Globus pallidus (tissue), 1 donor: ENCODE data around the gene MKS1.

Experiments used
- DNase-seq: peaks from one replicate; pipeline ENCODE4 v3.0.0-alpha.2; 2015; ENCODE audit warnings: low spot score

The MKS1 gene

DNA sequence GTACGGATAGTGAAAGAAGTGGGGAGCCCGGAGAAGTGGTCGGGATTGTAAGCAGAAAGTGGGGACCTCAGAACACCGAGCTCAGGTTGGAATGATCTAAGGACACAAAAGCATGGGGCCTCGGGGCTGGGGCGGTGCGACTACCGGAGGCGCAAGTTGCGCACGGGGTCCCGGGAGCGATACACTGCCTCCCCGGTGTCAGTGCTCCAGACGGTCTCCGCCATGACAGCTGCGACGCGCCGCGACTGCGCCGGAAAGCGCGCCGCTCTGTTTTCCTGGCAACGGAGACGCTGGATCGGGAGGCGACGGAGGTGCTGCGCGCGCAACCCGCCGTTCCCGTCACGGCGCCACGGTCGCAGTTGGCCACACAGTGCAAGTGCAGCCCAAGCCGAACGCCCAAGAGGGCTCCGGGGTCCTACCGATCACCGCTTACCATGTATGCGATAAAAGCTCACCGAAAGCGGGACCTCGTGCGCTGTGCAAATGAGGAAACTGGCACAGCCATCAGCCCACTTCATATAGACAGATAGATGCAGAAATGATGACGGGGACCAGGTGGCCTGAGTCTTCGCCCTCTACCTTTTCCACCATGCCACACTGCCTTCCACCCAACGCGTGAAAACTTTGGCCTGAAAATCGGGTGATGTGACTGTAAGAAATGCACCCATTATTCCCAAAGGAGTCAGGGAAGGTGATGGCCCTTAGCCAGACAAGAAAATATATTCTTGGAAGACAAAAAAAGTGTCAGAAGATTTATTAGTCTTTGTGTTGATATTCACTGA, at the start of gene MKS1:
MKS1 (minus strand) TSS at position 249 of the 782 bp plus-strand sequence; CDS start at position 224, 25 bp downstream.
- peak; percentile 83 for DNase-seq

DNA sequence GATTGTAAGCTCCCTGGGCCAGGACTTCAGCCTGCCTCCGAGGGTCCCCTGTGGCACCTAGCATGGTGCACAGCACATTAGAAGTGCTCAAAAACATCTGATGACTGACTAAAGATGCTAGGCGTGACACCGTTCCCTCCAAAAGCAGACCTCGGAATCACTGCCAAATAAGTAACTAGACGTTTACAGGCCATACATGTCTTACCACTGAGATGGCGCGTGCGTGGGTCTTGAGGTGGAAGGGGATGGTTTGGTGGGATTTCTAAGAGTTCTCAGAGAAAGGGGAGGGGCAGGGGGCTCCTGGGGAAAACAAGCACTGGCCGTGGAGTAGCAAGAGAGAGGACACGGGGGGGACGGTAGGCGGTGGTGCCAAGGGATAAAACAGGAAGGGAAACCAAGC, 49.3 kb upstream of the MKS1 start:
- DNase-seq, result no peak

- no peak for DNase-seq
Observed at GRCh38 chr17:58267347-58268324, 48.6 kb upstream of the MKS1 start.

GRCh38 chr17:58265902-58266875, 47.1 kb upstream of the MKS1 start:
- DNase-seq, result no peak

DNA sequence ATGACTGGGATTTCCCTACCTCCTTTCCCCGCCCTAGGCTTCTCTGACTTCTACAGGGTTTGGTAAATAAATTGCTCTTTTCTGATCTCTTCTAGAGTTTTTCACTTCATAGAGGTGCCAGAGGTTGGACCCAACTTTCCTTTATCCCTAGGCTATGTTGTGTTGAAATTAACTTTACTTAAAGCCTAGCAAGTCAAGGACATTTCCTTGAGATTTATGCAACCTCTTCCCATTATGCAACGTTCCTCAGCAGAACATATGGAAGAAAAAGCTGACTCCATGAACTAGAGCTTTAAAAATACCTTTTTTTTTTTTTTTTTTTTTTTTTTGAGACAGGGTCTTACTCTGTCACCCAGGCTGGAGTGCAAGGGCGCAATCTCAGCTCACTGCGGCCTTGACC, 46.2 kb upstream of the MKS1 start:
- no peak for DNase-seq

- no peak for DNase-seq
Observed at GRCh38 chr17:58264407-58265103, 45.5 kb upstream of the MKS1 start.

DNA sequence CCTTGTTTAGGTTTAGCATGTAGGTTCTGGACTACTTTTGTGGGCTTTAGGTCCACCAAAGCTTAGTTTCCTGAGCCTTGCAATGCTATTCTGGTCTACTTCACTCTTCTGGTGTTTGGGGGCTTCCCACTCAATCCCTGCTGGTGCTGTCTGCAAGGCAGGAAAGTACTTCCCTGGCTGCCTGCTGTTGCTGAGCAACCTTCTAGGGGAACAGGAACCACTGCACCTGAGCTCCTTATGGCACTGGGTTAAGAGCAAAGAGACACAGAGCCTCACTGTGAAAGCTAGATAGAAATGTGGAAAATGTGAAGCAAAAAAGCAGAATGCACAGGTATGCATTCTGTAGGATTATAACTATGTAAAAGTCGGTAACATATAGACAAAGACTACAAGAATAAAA, 44.7 kb upstream of the MKS1 start:
- no peak for DNase-seq

DNA sequence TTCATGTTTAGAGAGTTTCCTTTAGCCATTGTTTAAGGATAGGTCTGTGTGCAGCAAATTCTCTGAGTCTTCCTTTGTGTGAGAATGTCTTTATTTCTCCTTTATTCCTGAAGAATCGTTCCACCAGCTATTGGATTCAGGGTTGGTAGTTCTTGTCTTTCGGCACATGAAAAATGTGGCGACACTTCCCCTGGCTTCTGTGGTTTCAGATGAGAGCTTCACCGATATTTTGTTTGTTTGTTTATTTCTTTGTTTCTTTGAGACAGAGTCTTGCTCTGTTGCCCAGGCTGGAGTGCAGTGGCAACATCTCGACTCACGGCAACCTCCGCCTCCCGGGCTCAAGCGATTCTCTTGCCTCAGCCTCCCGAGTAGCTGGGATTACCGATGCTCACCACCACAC, 43.1 kb upstream of the MKS1 start:
- DNase-seq, result no peak

GRCh38 chr17:58254803-58255202, 35.7 kb upstream of the MKS1 start:
- no peak for DNase-seq

DNA sequence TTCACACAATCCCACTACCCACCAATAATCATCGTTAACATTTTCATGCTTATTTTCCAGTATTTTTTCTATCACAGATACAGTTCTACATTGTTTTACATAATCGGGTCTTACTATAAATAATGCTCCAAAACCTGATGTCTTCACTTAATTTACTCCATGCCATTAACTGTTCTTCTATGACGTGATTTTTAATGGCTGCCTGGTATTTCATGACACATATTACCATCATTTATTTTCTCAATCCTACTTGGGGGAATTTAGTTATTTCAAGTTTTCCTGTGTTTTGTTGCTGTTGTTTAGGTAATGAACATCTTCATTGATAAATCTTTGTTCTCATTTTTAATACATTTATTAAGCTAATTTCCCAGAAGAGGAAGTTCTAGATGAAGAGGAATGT, 34.0 kb upstream of the MKS1 start:
- DNase-seq, result no peak

GRCh38 chr17:58252141-58252540, 33.1 kb upstream of the MKS1 start:
- no peak for DNase-seq

DNA sequence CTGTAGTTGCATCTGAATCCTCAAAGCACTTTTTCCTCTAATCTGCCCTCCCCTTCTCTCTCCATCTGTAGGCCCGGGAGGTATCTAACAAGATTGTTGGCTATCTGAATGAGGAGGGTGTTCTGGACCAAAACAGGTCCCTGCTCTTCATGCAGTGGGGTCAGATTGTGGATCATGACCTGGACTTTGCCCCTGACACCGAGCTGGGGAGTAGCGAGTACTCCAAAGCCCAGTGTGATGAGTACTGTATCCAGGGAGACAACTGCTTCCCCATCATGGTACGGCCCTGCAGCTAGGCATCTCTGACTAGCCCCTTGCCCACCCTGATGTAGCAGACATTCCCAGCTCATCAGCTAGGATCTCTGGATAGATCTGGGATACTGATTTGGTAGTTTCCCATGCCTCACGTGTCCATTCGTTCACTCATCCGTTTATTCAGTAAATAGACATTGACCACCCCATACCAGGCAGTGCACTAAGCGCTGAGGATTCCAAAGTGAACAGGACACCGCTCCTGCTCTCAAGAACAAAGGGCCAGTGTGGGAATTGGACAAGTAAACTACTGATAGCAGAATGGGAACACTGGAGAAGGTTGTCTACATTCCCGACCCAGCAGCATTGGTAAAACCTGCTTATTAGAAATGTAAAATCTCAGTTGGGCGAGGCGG, 31.4 kb upstream of the MKS1 start:
- DNase-seq, result no peak

- peak; percentile 46 for DNase-seq
Observed at GRCh38 chr17:58249270-58250133, 30.4 kb upstream of the MKS1 start.

DNA sequence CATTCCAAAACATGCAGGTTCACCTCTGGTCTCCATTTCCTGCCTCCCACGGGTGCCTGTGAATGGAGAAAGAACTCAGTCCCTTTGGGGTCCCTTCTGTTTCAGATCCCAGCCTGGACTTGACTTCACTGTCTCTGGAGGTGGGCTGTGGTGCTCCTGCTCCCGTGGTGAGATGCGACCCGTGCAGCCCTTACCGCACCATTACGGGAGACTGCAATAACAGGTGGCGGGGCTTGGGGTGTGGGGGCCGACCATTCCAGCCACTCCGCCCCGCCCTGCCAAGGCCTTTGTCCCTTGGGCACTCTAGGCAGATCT, 29.9 kb upstream of the MKS1 start:
- DNase-seq, result no peak

DNA sequence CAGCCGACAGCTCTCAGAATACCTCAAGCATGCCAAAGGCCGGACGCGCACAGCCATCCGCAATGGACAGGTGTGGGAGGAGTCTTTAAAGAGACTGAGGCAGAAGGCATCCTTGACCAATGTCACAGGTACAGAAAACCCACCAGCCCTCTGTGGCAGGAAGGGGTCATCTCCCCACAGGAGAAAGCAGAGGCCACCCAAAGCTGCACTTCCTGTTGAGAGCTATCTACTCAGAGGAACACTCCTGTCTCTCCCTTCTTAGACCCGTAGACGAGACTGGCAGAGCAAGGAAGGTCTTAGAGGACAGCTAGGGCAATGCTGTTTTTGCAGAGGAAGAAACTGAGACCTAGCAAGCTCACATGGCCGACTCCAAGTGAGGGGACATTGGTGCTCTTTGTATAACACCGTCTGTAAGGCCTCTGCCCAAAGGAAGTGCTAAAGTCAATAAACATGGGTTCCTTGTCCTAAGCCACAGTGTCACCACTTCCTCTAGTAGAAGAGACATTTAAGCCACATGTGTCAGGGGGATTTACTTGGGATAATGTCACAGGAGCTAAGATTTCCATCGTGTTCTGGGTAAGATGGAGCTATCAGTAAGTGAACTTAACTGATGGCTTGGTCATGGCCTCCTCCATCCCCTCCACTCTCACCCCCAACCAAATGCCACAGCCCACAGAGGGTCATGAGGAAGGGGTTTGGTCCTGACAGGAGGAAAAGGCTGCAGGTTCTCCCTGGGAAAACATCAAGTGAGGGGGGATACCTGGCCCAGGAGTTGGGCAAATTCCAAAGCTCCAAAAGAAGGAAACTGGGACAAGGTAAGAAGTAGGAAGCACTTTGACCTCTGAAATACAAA, 28.7 kb upstream of the MKS1 start:
- DNase-seq, result no peak

DNA sequence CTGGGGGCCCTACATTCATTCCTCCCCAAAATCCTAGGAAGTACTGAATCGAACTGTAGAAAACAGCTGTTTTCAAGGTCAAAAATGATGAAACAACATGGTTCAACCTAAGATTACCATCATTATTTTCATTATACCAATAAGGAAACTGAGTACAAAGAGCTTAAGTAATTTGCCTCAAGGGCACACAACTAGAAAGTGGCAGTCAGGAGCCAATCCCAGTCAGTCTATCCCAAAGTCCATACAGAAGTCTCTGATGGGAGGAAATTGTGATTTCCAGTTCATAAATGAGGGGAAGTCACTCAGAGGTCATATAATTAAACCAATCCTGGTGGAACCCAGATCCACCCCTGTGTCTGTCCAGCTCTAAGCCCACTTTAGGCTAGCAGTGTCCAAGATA, 27.7 kb upstream of the MKS1 start:
- no peak for DNase-seq

DNA sequence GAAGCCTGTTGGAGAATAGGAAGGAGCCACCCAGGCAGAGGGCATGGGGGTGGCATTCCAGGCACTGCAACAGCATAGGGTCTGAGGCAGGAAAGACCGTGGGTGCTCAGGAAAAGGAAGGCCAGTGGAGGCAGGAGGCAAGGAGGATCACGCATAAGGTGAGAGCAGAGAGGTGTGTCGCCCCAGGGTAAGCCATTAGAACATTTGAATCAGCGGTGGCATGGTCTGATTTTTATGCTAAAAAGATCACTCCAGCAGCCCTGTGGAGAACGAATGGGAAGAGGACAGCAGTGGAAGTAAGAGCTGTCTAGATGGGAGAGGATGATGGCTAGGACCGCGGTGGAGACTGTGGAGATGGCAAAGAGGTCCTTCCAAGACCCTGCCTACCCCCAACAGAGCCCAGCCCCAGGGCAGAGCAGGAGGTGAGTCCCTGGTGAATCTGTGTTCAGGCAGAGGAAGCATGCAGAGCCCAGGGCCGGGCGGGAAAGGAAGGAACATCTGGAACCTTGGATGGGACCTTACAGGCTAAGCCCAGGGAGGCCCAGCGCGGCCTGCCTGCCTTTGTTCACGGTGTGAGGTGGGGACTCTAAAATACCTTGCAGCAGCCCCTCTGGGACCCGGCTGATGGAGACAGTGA, 27.2 kb upstream of the MKS1 start:
- no peak for DNase-seq

GRCh38 chr17:58245428-58246103, 26.5 kb upstream of the MKS1 start:
- no peak for DNase-seq
